ENCODE data around the gene PTH2R.
"Not testable (repeated sequence)": the region's sequence is repeated elsewhere in the genome, so short reads cannot be mapped to it uniquely, and the experiment has no call there.

The PTH2R gene

DNA sequence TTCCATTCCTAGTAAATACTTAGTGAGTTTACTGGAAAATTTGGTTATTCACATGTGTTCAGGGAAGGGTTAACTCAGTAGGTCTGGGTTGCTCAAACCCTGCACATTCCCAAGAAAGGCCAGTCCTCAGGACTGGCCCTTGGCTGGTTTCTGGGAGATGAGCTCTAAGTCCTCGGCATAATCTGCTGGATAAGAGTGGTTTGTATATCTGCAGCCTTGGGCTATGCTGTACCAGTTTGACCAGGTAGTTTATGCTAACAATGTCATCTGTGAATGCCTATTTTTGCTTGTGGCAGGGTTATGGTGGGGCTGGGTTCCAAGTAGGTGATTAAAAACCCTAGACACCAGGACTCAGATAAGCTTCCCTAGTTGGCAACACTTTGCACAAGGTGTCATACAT, 7.4 kb upstream of the PTH2R start:
- H3K36me3 ChIP-seq (ENCODE audit: control insufficient read depth, insufficient read depth, low read length, severe bottlenecking): no peaks in the 10 kb centered on the region

DNA sequence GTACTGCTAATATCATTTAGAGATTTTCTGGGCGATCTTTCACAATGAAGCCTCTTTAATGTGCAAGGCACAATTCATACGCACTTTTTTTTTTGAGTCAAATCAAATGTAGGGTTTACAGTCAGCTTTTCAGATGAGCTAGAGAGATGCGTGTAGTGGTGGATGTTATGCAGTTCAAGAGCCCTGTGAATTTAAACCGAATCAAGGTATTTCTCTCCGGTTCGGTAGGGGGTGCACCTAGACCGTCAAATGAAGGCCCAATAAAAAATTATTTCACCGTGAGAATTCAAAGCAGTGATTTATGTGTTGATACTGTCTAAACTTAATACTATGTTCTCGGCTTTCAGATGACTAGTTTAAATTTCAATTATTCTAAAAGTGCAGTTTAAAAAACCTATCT, 1.1 kb downstream of the PTH2R start:
- H3K4me3 ChIP-seq (ENCODE audit: low read length): no peak overlapping the region
- peaks cover 51% of the 10 kb centered on the region for H3K27me3 ChIP-seq (replicated peaks; ENCODE audit: control insufficient read depth, insufficient read depth, low read length)
- H3K9me3 ChIP-seq (ENCODE audit: control insufficient read depth, low read length): no peaks in the 10 kb centered on the region
- H3K36me3 ChIP-seq (ENCODE audit: control insufficient read depth, insufficient read depth, low read length, severe bottlenecking): no peaks in the 10 kb centered on the region
- DNase-seq (ENCODE audit: low read depth): peak; percentile 10
- no peak overlapping the region for H3K9ac ChIP-seq (ENCODE audit: low read length)
- H3K4me1 ChIP-seq (ENCODE audit: control insufficient read depth, insufficient read depth, low read length): peaks cover 13% of the 10 kb centered on the region

More for the DNA sequence above, 7.4 kb upstream of the PTH2R start:
- no peak overlapping the region for H3K4me3 ChIP-seq (ENCODE audit: low read length)
- no peak overlapping the region for H3K9ac ChIP-seq (ENCODE audit: low read length)
- H3K9me3 ChIP-seq (ENCODE audit: control insufficient read depth, low read length): no peaks in the 10 kb centered on the region
- peaks cover 18% of the 10 kb centered on the region for H3K27me3 ChIP-seq (replicated peaks; ENCODE audit: control insufficient read depth, insufficient read depth, low read length)
- no peak for DNase-seq (ENCODE audit: low read depth)
- H3K4me1 ChIP-seq (ENCODE audit: control insufficient read depth, insufficient read depth, low read length): no peaks in the 10 kb centered on the region

DNA sequence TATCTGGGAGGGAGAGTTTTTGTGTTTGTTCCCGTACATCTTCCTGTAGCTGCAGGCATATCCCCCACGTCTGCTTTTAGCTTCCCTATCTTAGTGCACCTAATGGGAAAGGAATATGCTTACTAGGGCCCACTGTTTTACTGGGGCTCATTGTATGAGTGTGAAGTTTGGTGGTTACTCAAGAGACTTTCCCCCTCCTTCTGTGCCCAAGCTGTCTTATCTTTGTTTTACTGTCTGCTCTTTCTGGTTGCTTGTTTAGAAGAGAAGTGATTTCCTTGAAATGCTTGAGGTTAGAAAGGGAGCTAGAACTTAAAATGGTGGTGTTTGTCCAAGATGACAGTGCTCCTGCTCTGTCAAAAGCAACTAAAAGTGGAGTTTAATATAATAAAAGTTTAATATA, 7.3 kb downstream of the PTH2R start:
- H3K4me3 ChIP-seq (ENCODE audit: low read length): no peak overlapping the region
- no peak overlapping the region for H3K9ac ChIP-seq (ENCODE audit: low read length)
- no peaks in the 10 kb centered on the region for H3K36me3 ChIP-seq (ENCODE audit: control insufficient read depth, insufficient read depth, low read length, severe bottlenecking)
- no peaks in the 10 kb centered on the region for H3K4me1 ChIP-seq (ENCODE audit: control insufficient read depth, insufficient read depth, low read length)
- no peak for DNase-seq (ENCODE audit: low read depth)
- no peaks in the 10 kb centered on the region for H3K9me3 ChIP-seq (ENCODE audit: control insufficient read depth, low read length)
- H3K27me3 ChIP-seq (replicated peaks; ENCODE audit: control insufficient read depth, insufficient read depth, low read length): peaks cover 9% of the 10 kb centered on the region

DNA sequence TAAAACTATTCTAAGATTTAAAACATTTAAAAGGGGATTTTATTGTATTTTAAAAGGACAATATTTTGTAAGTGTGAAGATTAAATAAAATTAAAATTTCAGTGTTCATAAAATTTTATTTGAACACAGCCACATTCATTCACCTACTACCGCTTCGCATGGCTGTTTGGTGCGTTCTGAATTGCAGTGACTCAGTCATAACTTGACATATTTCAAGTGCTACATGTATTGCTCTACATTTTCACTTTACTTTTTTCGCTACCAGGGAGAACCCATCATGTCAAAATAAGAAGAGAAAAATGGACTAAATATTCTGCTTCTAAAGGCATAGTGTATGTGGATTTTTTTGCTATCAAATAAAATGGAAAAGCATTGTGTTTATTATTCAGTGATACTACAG, 8.7 kb downstream of the PTH2R start:
- no peaks in the 10 kb centered on the region for H3K27me3 ChIP-seq (replicated peaks; ENCODE audit: control insufficient read depth, insufficient read depth, low read length)
- DNase-seq (ENCODE audit: low read depth): no peak
- H3K36me3 ChIP-seq (ENCODE audit: control insufficient read depth, insufficient read depth, low read length, severe bottlenecking): no peaks in the 10 kb centered on the region
- H3K9ac ChIP-seq (ENCODE audit: low read length): no peak overlapping the region
- no peaks in the 10 kb centered on the region for H3K4me1 ChIP-seq (ENCODE audit: control insufficient read depth, insufficient read depth, low read length)
- H3K4me3 ChIP-seq (ENCODE audit: low read length): no peak overlapping the region
- H3K9me3 ChIP-seq (ENCODE audit: control insufficient read depth, low read length): no peaks in the 10 kb centered on the region

DNA sequence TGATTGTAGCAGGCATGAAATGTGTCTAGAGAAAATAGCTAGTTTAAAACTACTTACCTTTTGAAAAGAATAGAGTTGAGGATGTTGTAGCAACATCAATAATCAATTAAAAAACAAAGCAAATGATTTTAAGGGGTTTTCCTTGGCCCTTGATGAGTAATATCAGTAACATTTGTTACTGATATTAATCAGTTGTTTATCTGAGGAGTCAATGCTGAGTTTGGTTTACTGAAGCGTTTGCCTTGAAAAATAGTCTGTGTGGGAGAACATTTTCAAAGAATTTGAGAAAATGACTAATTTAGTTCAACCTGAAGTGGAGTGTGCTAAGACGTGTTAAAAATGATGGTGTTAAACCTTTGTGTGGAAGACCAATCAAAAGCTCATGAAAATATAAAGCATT, 9.3 kb downstream of the PTH2R start:
- Histone ChIP-seq H3K4me1 (ENCODE audit: control insufficient read depth, insufficient read depth, low read length) (no peaks in the 10 kb centered on the region), H3K9ac (ENCODE audit: low read length) (no peak overlapping the region), H3K27me3 (replicated peaks; ENCODE audit: control insufficient read depth, insufficient read depth, low read length) (no peaks in the 10 kb centered on the region), H3K9me3 (ENCODE audit: control insufficient read depth, low read length) (no peaks in the 10 kb centered on the region), H3K36me3 (ENCODE audit: control insufficient read depth, insufficient read depth, low read length, severe bottlenecking) (no peaks in the 10 kb centered on the region), H3K4me3 (ENCODE audit: low read length) (no peak overlapping the region)
- no peak for DNase-seq (ENCODE audit: low read depth)

DNA sequence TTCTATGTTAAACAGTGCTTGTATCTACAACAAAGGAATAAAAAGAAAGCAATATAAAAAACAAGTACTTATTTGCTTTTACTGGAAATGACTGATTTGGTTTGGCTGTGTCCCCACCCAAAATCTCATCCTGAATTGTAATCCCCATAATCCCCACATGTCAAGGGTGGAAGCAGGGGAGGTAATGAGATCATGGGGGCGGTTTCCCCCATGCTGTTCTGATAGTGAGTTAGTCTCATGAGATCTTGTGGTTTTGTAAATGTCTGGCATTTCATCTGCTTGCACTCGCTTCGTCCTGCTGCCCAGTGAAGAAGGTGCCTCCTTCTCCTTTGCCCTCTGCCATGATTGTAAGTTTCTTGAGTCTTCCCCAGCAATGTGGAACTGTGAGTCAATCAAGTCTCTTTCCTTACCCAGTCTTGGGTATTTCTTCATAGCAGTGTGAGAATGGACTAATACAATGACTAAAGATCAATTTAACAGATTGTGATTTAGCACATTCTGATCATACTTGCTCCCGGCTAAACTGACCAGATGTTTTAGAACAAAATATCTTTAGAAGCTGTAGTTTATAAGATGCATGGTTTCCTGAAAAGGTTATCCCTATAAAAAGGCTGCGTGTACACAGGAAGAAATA, 19.9 kb downstream of the PTH2R start:
- Histone ChIP-seq H3K4me1 (ENCODE audit: control insufficient read depth, insufficient read depth, low read length) (no peaks in the 10 kb centered on the region), H3K27me3 (replicated peaks; ENCODE audit: control insufficient read depth, insufficient read depth, low read length) (no peaks in the 10 kb centered on the region), H3K36me3 (ENCODE audit: control insufficient read depth, insufficient read depth, low read length, severe bottlenecking) (no peaks in the 10 kb centered on the region), H3K9ac (ENCODE audit: low read length) (no peak overlapping the region), H3K9me3 (ENCODE audit: control insufficient read depth, low read length) (peaks cover 10% of the 10 kb centered on the region), H3K4me3 (ENCODE audit: low read length) (no peak overlapping the region)
- DNase-seq (ENCODE audit: low read depth): no peak

DNA sequence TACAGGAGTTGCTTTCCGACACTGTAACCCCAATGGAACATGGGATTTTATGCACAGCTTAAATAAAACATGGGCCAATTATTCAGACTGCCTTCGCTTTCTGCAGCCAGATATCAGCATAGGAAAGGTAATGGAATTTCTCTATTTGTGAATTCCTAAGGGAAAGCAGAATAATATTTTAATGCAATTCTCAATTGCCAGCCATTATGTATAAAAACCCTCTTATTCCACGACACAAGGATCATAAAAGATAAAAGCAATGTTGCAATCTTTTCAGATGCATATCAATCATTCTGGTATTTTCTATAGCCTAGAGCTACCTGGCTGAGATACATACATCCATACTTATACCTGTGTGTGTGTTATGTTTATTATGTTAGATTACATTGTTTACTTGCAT, 31.2 kb downstream of the PTH2R start:
- H3K27me3 ChIP-seq (replicated peaks; ENCODE audit: control insufficient read depth, insufficient read depth, low read length): no peaks in the 10 kb centered on the region
- H3K4me1 ChIP-seq (ENCODE audit: control insufficient read depth, insufficient read depth, low read length): no peaks in the 10 kb centered on the region
- H3K36me3 ChIP-seq (ENCODE audit: control insufficient read depth, insufficient read depth, low read length, severe bottlenecking): no peaks in the 10 kb centered on the region
- H3K9me3 ChIP-seq (ENCODE audit: control insufficient read depth, low read length): no peaks in the 10 kb centered on the region
- H3K4me3 ChIP-seq (ENCODE audit: low read length): no peak overlapping the region
- H3K9ac ChIP-seq (ENCODE audit: low read length): no peak overlapping the region
- no peak for DNase-seq (ENCODE audit: low read depth)

DNA sequence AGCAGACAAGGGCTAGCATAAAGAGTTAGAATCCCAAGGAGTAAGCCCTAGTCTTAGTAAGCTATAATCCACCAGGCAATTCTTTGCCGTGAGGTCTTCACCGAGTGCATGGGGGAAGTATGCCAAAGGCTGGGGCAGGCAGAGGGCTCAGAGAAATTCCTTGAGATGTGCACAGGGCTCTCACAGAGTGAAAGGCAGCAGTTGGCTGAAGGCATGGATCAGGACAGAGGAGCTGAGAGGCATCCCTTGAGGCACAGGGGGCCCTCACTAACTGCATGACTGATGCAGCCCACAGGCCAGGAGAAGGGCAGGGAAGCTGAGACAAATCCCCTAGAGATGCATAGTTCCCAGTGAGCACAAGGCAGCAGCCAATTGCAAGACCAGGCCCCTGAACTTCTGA, 34.1 kb downstream of the PTH2R start:
- H3K9me3 ChIP-seq (ENCODE audit: control insufficient read depth, low read length): no peaks in the 10 kb centered on the region
- no peaks in the 10 kb centered on the region for H3K4me1 ChIP-seq (ENCODE audit: control insufficient read depth, insufficient read depth, low read length)
- H3K9ac ChIP-seq (ENCODE audit: low read length): no peak overlapping the region
- no peak overlapping the region for H3K4me3 ChIP-seq (ENCODE audit: low read length)
- H3K27me3 ChIP-seq (replicated peaks; ENCODE audit: control insufficient read depth, insufficient read depth, low read length): no peaks in the 10 kb centered on the region
- no peak for DNase-seq (ENCODE audit: low read depth)
- no peaks in the 10 kb centered on the region for H3K36me3 ChIP-seq (ENCODE audit: control insufficient read depth, insufficient read depth, low read length, severe bottlenecking)

DNA sequence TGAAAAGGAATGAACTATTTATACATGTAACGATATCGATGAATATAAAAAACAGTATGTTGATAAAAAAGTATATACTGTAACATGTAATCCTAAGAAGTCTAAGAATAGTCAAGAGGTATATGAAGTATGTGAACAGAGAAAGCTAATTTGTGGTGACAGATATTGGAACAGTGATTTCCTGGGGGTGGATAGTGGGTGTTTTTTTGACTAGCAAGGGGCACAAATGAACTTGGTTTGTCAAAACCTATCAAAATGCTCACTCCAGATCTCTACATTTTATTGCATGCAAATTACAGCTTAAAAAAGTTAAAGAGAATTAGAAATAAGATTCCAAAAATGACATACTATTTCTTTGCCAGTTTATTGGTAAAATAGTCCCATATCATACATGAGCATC, 35.4 kb downstream of the PTH2R start:
- Histone ChIP-seq H3K36me3 (ENCODE audit: control insufficient read depth, insufficient read depth, low read length, severe bottlenecking) (no peaks in the 10 kb centered on the region), H3K4me1 (ENCODE audit: control insufficient read depth, insufficient read depth, low read length) (no peaks in the 10 kb centered on the region), H3K27me3 (replicated peaks; ENCODE audit: control insufficient read depth, insufficient read depth, low read length) (no peaks in the 10 kb centered on the region), H3K9me3 (ENCODE audit: control insufficient read depth, low read length) (no peaks in the 10 kb centered on the region), H3K9ac (ENCODE audit: low read length) (no peak overlapping the region), H3K4me3 (ENCODE audit: low read length) (no peak overlapping the region)
- DNase-seq (ENCODE audit: low read depth): no peak

DNA sequence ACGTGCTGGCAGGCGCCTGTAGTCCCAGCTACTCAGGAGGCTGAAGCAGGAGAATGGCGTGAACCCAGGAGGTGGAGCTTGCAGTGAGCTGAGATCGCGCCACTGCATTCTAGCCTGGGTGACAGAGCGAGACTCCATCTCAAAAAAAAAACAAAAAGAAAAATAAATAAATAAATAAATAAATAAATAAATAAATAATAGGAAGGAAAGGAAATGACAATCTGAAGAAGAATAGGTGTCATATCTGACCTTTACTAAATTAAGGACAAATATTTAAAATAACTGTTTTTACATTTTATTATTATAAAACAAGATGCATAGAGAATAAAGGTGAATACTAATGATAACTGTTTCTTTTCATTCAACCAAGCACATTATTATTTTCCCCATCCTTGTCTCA, 40.9 kb downstream of the PTH2R start:
- H3K36me3 ChIP-seq (ENCODE audit: control insufficient read depth, insufficient read depth, low read length, severe bottlenecking); H3K4me3 ChIP-seq (ENCODE audit: low read length); H3K27me3 ChIP-seq (replicated peaks; ENCODE audit: control insufficient read depth, insufficient read depth, low read length); H3K4me1 ChIP-seq (ENCODE audit: control insufficient read depth, insufficient read depth, low read length); DNase-seq (ENCODE audit: low read depth); H3K9me3 ChIP-seq (ENCODE audit: control insufficient read depth, low read length); H3K9ac ChIP-seq (ENCODE audit: low read length): not testable (repeated sequence)

DNA sequence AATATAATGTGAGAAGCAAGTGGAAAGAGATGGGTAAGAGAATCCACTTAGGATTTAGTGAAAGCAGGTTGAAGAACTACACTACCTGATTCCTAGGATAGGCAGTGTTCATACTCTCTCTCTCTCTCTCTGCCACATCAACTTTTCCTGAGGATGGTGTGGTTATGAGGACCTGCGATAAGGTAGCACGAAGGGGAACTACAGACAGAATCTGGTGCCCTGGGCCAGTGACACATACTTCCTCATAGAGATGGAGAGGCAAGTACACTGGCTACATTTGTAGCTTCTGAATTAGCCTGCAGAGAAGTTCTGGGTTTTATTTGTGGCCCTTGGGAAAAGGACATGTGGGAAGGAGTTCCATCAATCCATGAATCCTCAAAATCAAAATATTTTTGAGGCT, 44.5 kb downstream of the PTH2R start:
- Histone ChIP-seq H3K4me1 (ENCODE audit: control insufficient read depth, insufficient read depth, low read length) (no peaks in the 10 kb centered on the region), H3K9me3 (ENCODE audit: control insufficient read depth, low read length) (no peaks in the 10 kb centered on the region), H3K9ac (ENCODE audit: low read length) (no peak overlapping the region), H3K36me3 (ENCODE audit: control insufficient read depth, insufficient read depth, low read length, severe bottlenecking) (no peaks in the 10 kb centered on the region), H3K27me3 (replicated peaks; ENCODE audit: control insufficient read depth, insufficient read depth, low read length) (no peaks in the 10 kb centered on the region), H3K4me3 (ENCODE audit: low read length) (no peak overlapping the region)
- DNase-seq (ENCODE audit: low read depth): no peak

DNA sequence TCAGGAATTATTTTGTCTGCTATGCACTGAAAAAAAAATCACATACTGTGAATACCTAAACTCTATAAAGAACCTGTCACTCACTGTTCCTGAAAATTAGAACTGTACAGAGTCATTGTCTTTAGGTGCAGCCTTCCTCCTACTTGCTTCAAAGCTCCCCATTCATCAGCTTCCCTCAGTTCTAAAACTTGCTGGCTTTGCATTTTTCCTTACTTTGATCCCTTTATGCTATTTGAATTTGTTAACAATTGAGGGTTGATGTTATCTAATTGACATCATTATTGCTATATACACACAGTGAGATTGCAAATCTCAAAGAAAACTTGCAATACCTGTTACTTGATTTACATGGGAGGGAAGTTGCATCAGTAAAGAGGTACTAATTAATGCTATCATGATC, 48.3 kb downstream of the PTH2R start:
- H3K27me3 ChIP-seq (replicated peaks; ENCODE audit: control insufficient read depth, insufficient read depth, low read length): no peaks in the 10 kb centered on the region
- no peak overlapping the region for H3K9ac ChIP-seq (ENCODE audit: low read length)
- no peak for DNase-seq (ENCODE audit: low read depth)
- H3K9me3 ChIP-seq (ENCODE audit: control insufficient read depth, low read length): no peaks in the 10 kb centered on the region
- no peak overlapping the region for H3K4me3 ChIP-seq (ENCODE audit: low read length)
- H3K36me3 ChIP-seq (ENCODE audit: control insufficient read depth, insufficient read depth, low read length, severe bottlenecking): no peaks in the 10 kb centered on the region
- no peaks in the 10 kb centered on the region for H3K4me1 ChIP-seq (ENCODE audit: control insufficient read depth, insufficient read depth, low read length)

Data from adipocyte (in vitro differentiated cells).